Uterus (tissue), 4 donors: ENCODE measurements around the gene RAD50. TPM values are rescaled to one million over a fixed set of nuclear protein-coding genes. Genes with fewer than 3 reads are reported as not detected.

Source experiments
- DNase-seq, 2 donors: peaks; one replicate each; pipeline ENCODE4 v3.0.0-alpha.2; 2019 to 2020
- H3K27ac ChIP-seq, 2 donors: fragments of 200-600 bp; sonication (generic); 1 replicate in 1 of 2; 2 replicates in 1 of 2; pipeline ENCODE4 v1.5.1; 2016 to 2018
- H3K27me3 ChIP-seq, 2 donors: fragments of 200-600 bp; sonication (generic); one replicate each; pipeline ENCODE4 v1.5.1; 2018 to 2019; ENCODE audit warnings: control low read depth in 1 of 2
- H3K36me3 ChIP-seq, 2 donors: fragments of 200-600 bp; sonication (generic); one replicate each; pipeline ENCODE4 v1.5.1; 2019; ENCODE audit warnings: control low read depth in 1 of 2
- H3K4me1 ChIP-seq, 2 donors: fragments of 200-600 bp; sonication (generic); one replicate each; pipeline ENCODE4 v1.5.1; 2018 to 2019; ENCODE audit warnings: control low read depth in 1 of 2
- H3K4me3 ChIP-seq, 2 donors: fragments of 200-600 bp; sonication (generic); 1 replicate in 1 of 2; 2 replicates in 1 of 2; pipeline ENCODE4 v1.5.1; 2018 to 2019; ENCODE audit warnings: mild to moderate bottlenecking in 1 of 2
- H3K9me3 ChIP-seq, 2 donors: fragments of 200-600 bp; sonication (generic); one replicate each; pipeline ENCODE4 v1.5.1; 2019; ENCODE audit warnings: control low read depth in 1 of 2
- CTCF ChIP-seq, 4 experiments: fragments of 200-600 bp in 2 of 4; fragments of 450-650 bp in 2 of 4; sonication (generic) in 2 of 4; IDR thresholded peaks; one replicate each; pipeline ENCODE4 v1.5.1; 2016 to 2019; ENCODE audit warnings: antibody characterized with exemption in 4 of 4, mild to moderate bottlenecking in 2 of 4, moderate library complexity in 1 of 4
- POLR2A ChIP-seq, 2 donors: fragments of 450-650 bp; IDR thresholded peaks; one replicate each; pipeline ENCODE4 v1.6.1; 2016; ENCODE audit warnings: antibody characterized with exemption in 2 of 2, mild to moderate bottlenecking in 1 of 2, moderate library complexity in 1 of 2
- intact Hi-C: fragments of 100-400 bp; cut with DNase I; formaldehyde crosslinking; loops from one replicate; pipeline ENCODE4 v1.15.1; 2023; ENCODE audit warnings: low total_unique reads
- total RNA-seq, 4 donors: library from RNA; depleted of rRNA in 3 of 4; stranded (reverse); fragments of >200 nt in 3 of 4; gene quantifications; one replicate each; pipeline versions ENCODE4 v1.1.0 to v1.2.4, GENCODE V29; 2014 to 2023
- donor health status: DM: yes; HTN: yes; CAD: no.

Gene RAD50
- total RNA-seq, 4 donors from 2014 or later = 13.8 to 50.0 (median 32.6) TPM

- TF ChIP-seq CTCF (IDR thresholded peaks at IDR 0.05) (no peak), POLR2A (IDR thresholded peaks at IDR 0.05) (no peak)
These were observed 56.1 kb downstream of the RAD50 start for GRCh38 chr5:132612846-132613245.

GRCh38 chr5:132621699-132622098 is 64.9 kb downstream of the RAD50 start:
- no peaks in the 10 kb centered on the region for H3K9me3 ChIP-seq
- no peak for DNase-seq
- no peaks in the 10 kb centered on the region for H3K27me3 ChIP-seq
- no peaks in the 10 kb centered on the region for H3K4me1 ChIP-seq
- TF ChIP-seq POLR2A (IDR thresholded peaks at IDR 0.05) (no peak), CTCF (IDR thresholded peaks at IDR 0.05) (no peak)
- intact Hi-C loops = no loop called here
- H3K4me3 ChIP-seq = no peak overlapping the region
- no peaks in the 10 kb centered on the region for H3K36me3 ChIP-seq
- H3K27ac ChIP-seq = no peak overlapping the region

More at GRCh38 chr5:132612846-132613245, 56.1 kb downstream of the RAD50 start:
- no peaks in the 10 kb centered on the region for H3K27me3 ChIP-seq
- no peaks in the 10 kb centered on the region for H3K9me3 ChIP-seq
- no peaks in the 10 kb centered on the region for H3K4me1 ChIP-seq
- H3K27ac ChIP-seq = no peak overlapping the region
- no peak overlapping the region for H3K4me3 ChIP-seq
- no peaks in the 10 kb centered on the region for H3K36me3 ChIP-seq
- intact Hi-C loops = no loop called here
- DNase-seq = no peak

GRCh38 chr5:132622608-132623007 is 65.8 kb downstream of the RAD50 start:
- intact Hi-C loops = no loop called here
- no peaks in the 10 kb centered on the region for H3K36me3 ChIP-seq

GRCh38 chr5:132627470-132627869 is 70.7 kb downstream of the RAD50 start:
- H3K4me1 ChIP-seq = no peaks in the 10 kb centered on the region
- DNase-seq = no peak
- H3K27ac ChIP-seq = no peak overlapping the region
- no peak for TF ChIP-seq CTCF (IDR thresholded peaks at IDR 0.05)
- TF ChIP-seq POLR2A (IDR thresholded peaks at IDR 0.05) = no peak
- no peak overlapping the region for H3K4me3 ChIP-seq
- no peaks in the 10 kb centered on the region for H3K27me3 ChIP-seq
- H3K9me3 ChIP-seq = no peaks in the 10 kb centered on the region
- H3K36me3 ChIP-seq = no peaks in the 10 kb centered on the region
- intact Hi-C loops = no loop called here

More at GRCh38 chr5:132622608-132623007, 65.8 kb downstream of the RAD50 start:
- Histone ChIP-seq H3K4me3 (no peak overlapping the region), H3K4me1 (no peaks in the 10 kb centered on the region), H3K27ac (no peak overlapping the region), H3K9me3 (no peaks in the 10 kb centered on the region), H3K27me3 (no peaks in the 10 kb centered on the region)
- no peak for DNase-seq
- TF ChIP-seq CTCF (IDR thresholded peaks at IDR 0.05) (no peak), POLR2A (IDR thresholded peaks at IDR 0.05) (no peak)

GRCh38 chr5:132628814-132629213 is 72.0 kb downstream of the RAD50 start:
- H3K4me1 ChIP-seq = no peaks in the 10 kb centered on the region
- no peak for DNase-seq
- intact Hi-C loops = no loop called here
- H3K36me3 ChIP-seq = no peaks in the 10 kb centered on the region
- no peak overlapping the region for H3K4me3 ChIP-seq
- no peaks in the 10 kb centered on the region for H3K27me3 ChIP-seq
- no peak overlapping the region for H3K27ac ChIP-seq
- TF ChIP-seq CTCF (IDR thresholded peaks at IDR 0.05) (no peak), POLR2A (IDR thresholded peaks at IDR 0.05) (no peak)
- H3K9me3 ChIP-seq = no peaks in the 10 kb centered on the region
